HFFc6 (cell line): ENCODE measurements around the gene DNAJB8. TPM values are rescaled to one million over a fixed set of nuclear protein-coding genes. Genes with fewer than 3 reads are reported as not detected.
A peak's percentile ranks its signal among the peaks of the same experiment; 100 is the strongest.

ENCODE experiments used
- DNase-seq: peaks from one replicate; pipeline ENCODE4 v3.0.0-alpha.2; 2018
- H3K27ac Mint-ChIP-seq: 2 replicates; pipeline ENCODE4 v1.8.0; 2020; ENCODE audit warnings: mild to moderate bottlenecking, mixed read lengths
- H3K27me3 Mint-ChIP-seq: 2 replicates; pipeline ENCODE4 v1.8.0; 2021; ENCODE audit warnings: mild to moderate bottlenecking, moderate library complexity, mixed read lengths; ENCODE audit not compliant: insufficient read depth
- H3K36me3 Mint-ChIP-seq: 2 replicates; pipeline ENCODE4 v1.8.0; 2021; ENCODE audit warnings: low read depth, mixed read lengths
- H3K4me1 Mint-ChIP-seq: 2 replicates; pipeline ENCODE4 v1.8.0; 2020; ENCODE audit warnings: low read depth, mixed read lengths
- H3K4me3 Mint-ChIP-seq: 2 replicates; pipeline ENCODE4 v1.8.0; 2020; ENCODE audit warnings: mild to moderate bottlenecking, moderate library complexity, mixed read lengths
- H3K9me3 Mint-ChIP-seq: 2 replicates; pipeline ENCODE4 v1.8.0; 2020; ENCODE audit warnings: mild to moderate bottlenecking, mixed read lengths
- CTCF ChIP-seq: fragments of 200-600 bp; sonication (generic); IDR thresholded peaks from 2 replicates; pipeline ENCODE4 v1.5.0; 2021; ENCODE audit warnings: antibody characterized with exemption, mild to moderate bottlenecking
- total RNA-seq, 6 experiments: library from RNA; stranded (reverse); fragmentation: NEBNext Ultra II Directional; extraction: Animal tissue kit (Norgen Biotek cat#: 25700); gene quantifications; 2 replicates in 1 of 6; 3 replicates in 5 of 6; pipeline ENCODE4 v1.2.3, GENCODE V29; 2021

The DNAJB8 gene
- total RNA-seq, 6 experiments from 2014 or later, result not detected

- no peaks in the 10 kb centered on the region for H3K4me1 Mint-ChIP-seq
Measured at GRCh38 chr3:128463354-128463753, 3.3 kb downstream of the DNAJB8 start.

GRCh38 chr3:128462931-128463330 lies 3.8 kb downstream of the DNAJB8 start:
- Mint-ChIP-seq H3K4me3 (no peak overlapping the region), H3K9me3 (no peaks in the 10 kb centered on the region), H3K27me3 (peaks cover 36% of the 10 kb centered on the region), H3K27ac (no peak overlapping the region), H3K36me3 (no peaks in the 10 kb centered on the region), H3K4me1 (no peaks in the 10 kb centered on the region)
- no peak for TF ChIP-seq CTCF
- no peak for DNase-seq

More at GRCh38 chr3:128463354-128463753, 3.3 kb downstream of the DNAJB8 start:
- peaks cover 32% of the 10 kb centered on the region for H3K27me3 Mint-ChIP-seq
- H3K9me3 Mint-ChIP-seq, result no peaks in the 10 kb centered on the region
- no peak overlapping the region for H3K27ac Mint-ChIP-seq
- DNase-seq, result no peak
- H3K36me3 Mint-ChIP-seq, result no peaks in the 10 kb centered on the region
- no peak overlapping the region for H3K4me3 Mint-ChIP-seq
- no peak for TF ChIP-seq CTCF

GRCh38 chr3:128462341-128462910 lies 4.3 kb downstream of the DNAJB8 start:
- no peak overlapping the region for H3K27ac Mint-ChIP-seq
- H3K9me3 Mint-ChIP-seq, result no peaks in the 10 kb centered on the region
- H3K27me3 Mint-ChIP-seq, result peaks cover 40% of the 10 kb centered on the region
- DNase-seq, result no peak
- H3K4me3 Mint-ChIP-seq, result no peak overlapping the region
- H3K36me3 Mint-ChIP-seq, result no peaks in the 10 kb centered on the region
- no peaks in the 10 kb centered on the region for H3K4me1 Mint-ChIP-seq
- TF ChIP-seq CTCF, result no peak

- peak; percentile 19; the same call in 1 of the 2 replicates for TF ChIP-seq CTCF
- no peak overlapping the region for H3K27ac Mint-ChIP-seq
- peaks cover 34% of the 10 kb centered on the region for H3K27me3 Mint-ChIP-seq
- H3K36me3 Mint-ChIP-seq, result no peaks in the 10 kb centered on the region
- DNase-seq, result no peak
- no peak overlapping the region for H3K4me3 Mint-ChIP-seq
- H3K9me3 Mint-ChIP-seq, result no peaks in the 10 kb centered on the region
- H3K4me1 Mint-ChIP-seq, result no peaks in the 10 kb centered on the region
Measured at GRCh38 chr3:128461731-128462130, 5.0 kb downstream of the DNAJB8 start.

- no peak overlapping the region for H3K27ac Mint-ChIP-seq
- TF ChIP-seq CTCF, result no peak
- peaks cover 41% of the 10 kb centered on the region for H3K27me3 Mint-ChIP-seq
- no peak for DNase-seq
- no peaks in the 10 kb centered on the region for H3K9me3 Mint-ChIP-seq
- H3K4me1 Mint-ChIP-seq, result no peaks in the 10 kb centered on the region
- no peaks in the 10 kb centered on the region; the same call in 1 of the 2 replicates for H3K36me3 Mint-ChIP-seq
- H3K4me3 Mint-ChIP-seq, result no peak overlapping the region
Measured at GRCh38 chr3:128459461-128459820, 7.2 kb downstream of the DNAJB8 start.
